Measurements from ENCODE around the gene ATP6AP1.
A peak's percentile ranks its signal among the peaks of the same experiment; 100 is the strongest.

Gene ATP6AP1

DNA sequence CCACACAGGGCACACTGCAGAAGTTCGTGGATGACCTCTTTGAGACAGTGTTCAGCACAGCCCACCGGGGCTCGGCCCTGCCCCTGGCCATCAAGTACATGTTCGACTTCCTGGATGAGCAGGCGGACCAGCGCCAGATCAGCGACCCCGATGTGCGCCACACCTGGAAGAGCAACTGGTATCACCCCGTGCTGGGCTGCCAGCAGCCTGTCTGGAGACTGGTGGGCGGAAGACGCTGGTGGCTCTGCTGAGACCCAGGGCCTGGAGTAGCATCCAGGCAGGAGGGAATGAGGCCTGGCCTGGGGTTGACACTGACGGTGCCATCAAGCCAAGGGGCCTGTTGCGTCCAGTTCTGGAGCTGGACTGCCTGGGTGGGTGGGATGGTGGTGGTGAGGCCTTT lies 42.0 kb downstream of the ATP6AP1 start:
- no peak for DNase-seq (ENCODE audit: low read depth in 2 of 2)

GRCh38 chrX:154470914-154471568 lies 42.6 kb downstream of the ATP6AP1 start:
- no peak for DNase-seq (ENCODE audit: low read depth in 2 of 2)

GRCh38 chrX:154471839-154472684 lies 43.6 kb downstream of the ATP6AP1 start:
- no peak for DNase-seq (ENCODE audit: low read depth in 2 of 2)

GRCh38 chrX:154472685-154473632 lies 44.5 kb downstream of the ATP6AP1 start:
- DNase-seq (ENCODE audit: low read depth in 2 of 2) = no peak

GRCh38 chrX:154473683-154474082 lies 45.2 kb downstream of the ATP6AP1 start:
- DNase-seq (ENCODE audit: low read depth in 2 of 2) = no peak

GRCh38 chrX:154476821-154477220 lies 48.3 kb downstream of the ATP6AP1 start:
- DNase-seq (ENCODE audit: low read depth in 2 of 2) = no peak

GRCh38 chrX:154477891-154478477 lies 49.5 kb downstream of the ATP6AP1 start:
- no peak for DNase-seq (ENCODE audit: low read depth in 2 of 2)

GRCh38 chrX:154478728-154479622 lies 50.5 kb downstream of the ATP6AP1 start, which contains the start of gene LAGE3:
Gene LAGE3 (minus strand): TSS chrX:154479281. CDS start chrX:154478915, 366 bp downstream.
- peak; percentile 87 to 91 for DNase-seq (ENCODE audit: low read depth in 2 of 2)

DNA sequence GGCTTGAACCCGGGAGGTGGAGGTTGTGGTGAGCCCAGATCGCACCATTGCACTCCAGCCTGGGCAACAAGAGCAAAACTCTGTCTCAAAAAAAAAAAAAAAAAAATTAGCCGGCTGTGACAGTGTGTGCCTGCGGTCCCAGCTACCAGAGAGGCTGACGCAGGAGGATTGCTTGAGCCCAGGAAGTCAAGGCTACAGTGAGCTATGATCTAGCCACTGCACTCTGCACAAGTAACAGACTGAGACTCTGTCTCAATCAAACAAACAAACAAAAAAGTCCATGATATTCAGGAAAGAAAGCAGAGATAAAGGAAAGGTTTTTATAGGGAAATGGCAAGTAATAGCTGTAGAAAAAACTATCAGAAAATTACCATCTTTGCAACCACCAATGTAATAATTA lies 52.7 kb downstream of the ATP6AP1 start:
- no peak for DNase-seq (ENCODE audit: low read depth in 2 of 2)

DNA sequence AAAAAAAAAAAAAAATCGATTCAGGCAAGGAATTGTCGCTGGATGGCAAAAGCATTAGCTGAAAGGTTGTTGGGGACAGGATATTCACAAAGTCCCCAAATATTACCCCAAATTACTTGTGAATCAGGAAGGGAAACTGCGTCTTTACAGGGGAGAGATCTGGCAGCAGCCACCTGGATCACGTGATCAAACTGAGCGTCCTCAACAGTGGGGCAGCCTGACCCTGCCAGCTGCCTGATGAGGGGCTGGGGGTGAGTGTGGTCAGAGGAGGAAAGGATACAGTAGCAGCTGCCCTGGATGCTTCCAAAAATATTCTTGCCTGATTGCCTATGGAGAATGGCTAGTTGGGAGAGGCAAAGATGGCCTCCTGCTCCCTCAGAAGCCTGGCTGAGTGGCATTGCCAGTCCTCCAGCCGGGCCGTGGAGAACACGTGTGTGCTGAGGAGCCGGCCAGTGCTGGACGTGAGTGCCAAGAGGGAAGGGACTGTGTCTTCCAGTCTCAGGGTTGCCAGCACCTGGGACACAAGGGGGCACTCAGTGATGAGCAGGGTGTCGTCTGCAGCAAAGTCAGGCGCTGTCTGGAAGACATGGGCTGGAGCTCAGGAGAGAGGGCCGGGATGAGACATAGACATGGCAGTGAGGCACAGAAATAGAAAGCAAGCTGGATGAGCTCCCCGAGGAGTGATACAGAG lies 53.6 kb downstream of the ATP6AP1 start:
- DNase-seq (ENCODE audit: low read depth in 2 of 2) = no peak

DNA sequence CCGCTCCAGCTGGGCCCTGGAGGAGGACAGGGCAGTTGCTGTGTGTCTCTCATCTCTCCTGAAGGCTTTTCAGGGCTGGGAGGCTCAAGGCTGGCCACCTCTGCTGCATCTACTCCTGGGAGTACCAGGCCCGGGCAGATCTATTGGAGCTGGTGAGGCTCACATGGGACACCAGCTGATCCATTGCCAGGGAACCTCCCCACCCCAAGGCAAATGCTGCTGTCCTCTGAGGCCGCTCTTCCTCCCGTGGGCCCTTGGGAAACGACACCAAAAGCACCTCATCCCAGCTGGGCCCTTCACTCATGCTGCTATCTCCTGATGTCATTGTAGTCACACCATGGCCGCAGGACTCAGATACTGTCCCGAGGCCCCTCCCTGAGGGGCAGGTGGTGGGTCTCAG lies 54.3 kb downstream of the ATP6AP1 start:
- no peak for DNase-seq (ENCODE audit: low read depth in 2 of 2)

GRCh38 chrX:154483325-154483724 lies 54.8 kb downstream of the ATP6AP1 start:
- DNase-seq (ENCODE audit: low read depth in 2 of 2) = no peak

DNA sequence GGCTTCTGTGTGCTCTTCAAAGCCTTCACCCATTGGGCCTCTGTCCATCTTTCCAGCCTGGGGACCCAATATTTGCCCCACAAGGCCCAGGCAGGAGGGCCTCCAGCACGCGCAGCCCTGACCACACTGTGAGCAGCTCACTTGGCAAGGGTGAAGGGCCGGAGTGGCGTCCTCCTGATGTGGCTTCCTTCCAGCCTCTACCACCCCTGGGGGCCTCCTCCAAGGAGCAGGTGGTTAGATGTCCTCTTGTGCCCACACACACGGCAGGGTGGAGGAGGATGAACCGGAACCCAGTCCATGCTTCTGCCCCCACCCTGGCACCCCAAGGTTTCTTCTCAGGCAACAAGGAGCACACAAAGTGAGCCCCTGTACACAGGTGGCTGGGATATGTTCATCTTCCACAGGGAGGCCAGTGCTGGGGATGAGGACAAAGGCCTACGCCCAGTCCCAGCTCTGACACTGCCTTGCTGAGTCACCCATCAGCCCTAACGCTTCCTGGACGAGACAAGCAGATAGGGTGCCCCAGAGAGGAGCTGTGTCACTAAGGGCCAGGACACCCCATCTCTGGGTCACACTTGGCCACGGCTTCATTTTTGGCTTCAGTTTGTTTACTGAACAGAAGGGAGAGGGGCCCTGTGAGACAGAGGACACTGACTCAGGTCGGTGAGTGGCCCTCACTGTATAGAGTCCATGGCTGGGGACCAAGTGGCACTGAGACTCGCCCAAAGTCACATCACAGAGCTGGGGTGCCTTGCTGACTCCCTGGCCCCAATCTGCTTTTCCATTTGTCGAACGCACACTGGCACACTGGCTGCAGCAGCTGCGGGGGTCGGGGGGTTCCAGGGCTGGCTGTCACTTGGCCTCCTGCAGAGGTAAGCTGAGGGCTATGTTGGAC lies 56.0 kb downstream of the ATP6AP1 start:
- DNase-seq (ENCODE audit: low read depth in 2 of 2) = no peak

GRCh38 chrX:154485150-154486051 lies 56.9 kb downstream of the ATP6AP1 start:
- DNase-seq (ENCODE audit: low read depth in 2 of 2) = no peak

DNA sequence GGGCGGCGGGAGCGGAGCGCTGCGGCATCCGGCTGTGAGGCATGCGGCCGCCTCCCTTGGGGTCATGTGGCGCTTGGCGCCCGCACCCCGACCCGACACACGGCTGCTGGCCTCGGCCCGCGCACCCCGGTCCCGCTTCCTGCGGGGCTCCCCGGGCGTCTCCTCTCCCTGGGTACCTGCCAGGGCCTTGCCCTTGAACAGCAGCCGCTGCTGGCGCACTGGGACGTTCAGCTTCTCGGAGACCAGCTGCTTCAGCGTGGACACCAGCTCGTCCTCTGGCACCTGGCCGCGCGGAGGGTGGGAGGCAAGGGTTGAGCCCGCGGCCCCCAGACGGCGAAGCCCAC lies 57.5 kb downstream of the ATP6AP1 start:
- DNase-seq (ENCODE audit: low read depth in 2 of 2) = no peak

All from stimulated activated CD4-positive, alpha-beta T cell treated with anti-CD3 and anti-CD28 coated beads, Interleukin-1b, Interleukin-23, amount 100 ng/mL, for 1 hour (primary cell).